ENCODE measurements around the gene PIAS1. TPM values are rescaled to one million over a fixed set of nuclear protein-coding genes. Genes with fewer than 3 reads are reported as not detected.
A peak's percentile ranks its signal among the peaks of the same experiment; 100 is the strongest.

The PIAS1 gene
- total and polyA plus RNA-seq, 2 donors (not counting 3 experiments of a cell fraction or from before 2014, with no cell fraction given), result 23.7 to 24.2 TPM

- BruUV-seq (replicated peaks), result no TSS peak
- Histone ChIP-seq H3K4me1 (ENCODE audit: control insufficient read depth, extremely low read depth, insufficient read depth, low read length) (peaks cover 15% of the 10 kb centered on the region), H3K27me3 (ENCODE audit: control insufficient read depth in 2 of 2, insufficient read depth in 2 of 2, low read length in 2 of 2) (no peaks in the 10 kb centered on the region), H3K9ac (replicated peaks; ENCODE audit: extremely low read depth, insufficient read depth, low read length) (no peak overlapping the region), H3K4me2 (ENCODE audit: insufficient read depth, low read length) (peak overlapping the region; percentile 71), H3K36me3 (ENCODE audit: control insufficient read depth in 2 of 2, extremely low read depth in 1 of 2, insufficient read depth in 2 of 2, low read length in 2 of 2) (no peaks in the 10 kb centered on the region), H3K4me3 (replicated peaks in 1 of 3; ENCODE audit: insufficient read depth in 1 of 3, low read depth in 1 of 3, low read length in 3 of 3) (peak overlapping the region in 1 of 3 experiments; percentile 15), H3K9me3 (replicated peaks; ENCODE audit: control insufficient read depth, insufficient read depth, low read length) (no peaks in the 10 kb centered on the region), H3K79me2 (ENCODE audit: control insufficient read depth, insufficient read depth, low read length) (peaks cover 6% of the 10 kb centered on the region), H4K20me1 (replicated peaks; ENCODE audit: control insufficient read depth, extremely low read depth, insufficient read depth, low read length) (no peaks in the 10 kb centered on the region), H3K27ac (ENCODE audit: insufficient read depth, low read depth, low read length) (peak overlapping the region; percentile 8), H2AFZ (ENCODE audit: low read depth, low read length) (peak overlapping the region; percentile 69), H3K9me1 (replicated peaks; ENCODE audit: control insufficient read depth, extremely low read depth, insufficient read depth, low read length) (no peaks in the 10 kb centered on the region)
- ChIA-PET POLR2A (no interaction called here), CTCF (interaction anchor here (1.7 kb wide), 1 partner anchor 12 kb away, joined by 10 read pairs; no protein-coding TSS in a partner anchor)
- DNase-seq (ENCODE audit: low read depth, low spot score) (peak; percentile 24), FAIRE-seq (peak; percentile 63)
- dilution Hi-C loops (cut with MboI; ENCODE audit: extremely low pct_ligation_motif_present, low sequenced_read_pairs), result no loop called here
- intact Hi-C loops (cut with micrococcal nuclease), result loop anchor here (2.0 kb wide), 1 partner anchor 23 kb away; the partner anchor contains the start of gene CLN6
- no peak for TF ChIP-seq FOS (IDR thresholded peaks at IDR 0.05; ENCODE audit: borderline replicate concordance, insufficient read depth, low read length)
- no peak for TF ChIP-seq JUN (IDR thresholded peaks at IDR 0.05; ENCODE audit: borderline replicate concordance, insufficient read depth, insufficient read length, low read depth)
- TF ChIP-seq EZH2 (IDR thresholded peaks at IDR 0.05; ENCODE audit: borderline replicate concordance, low read depth, low read length, severe bottlenecking), result no peak
- TF ChIP-seq, protein P1, sequence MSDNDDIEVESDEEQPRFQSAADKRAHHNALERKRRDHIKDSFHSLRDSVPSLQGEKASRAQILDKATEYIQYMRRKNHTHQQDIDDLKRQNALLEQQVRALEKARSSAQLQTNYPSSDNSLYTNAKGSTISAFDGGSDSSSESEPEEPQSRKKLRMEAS (IDR thresholded peaks at IDR 0.05; ENCODE audit: insufficient read depth, insufficient read length), result no peak
Observed at GRCh38 chr15:68205954-68206539, 151.9 kb downstream of the PIAS1 start.

- no peaks in the 10 kb centered on the region for H3K36me3 ChIP-seq (ENCODE audit: control insufficient read depth in 2 of 2, extremely low read depth in 1 of 2, insufficient read depth in 2 of 2, low read length in 2 of 2)
- no peaks in the 10 kb centered on the region for H3K9me3 ChIP-seq (replicated peaks; ENCODE audit: control insufficient read depth, insufficient read depth, low read length)
- intact Hi-C loops (cut with micrococcal nuclease), result no loop called here
- H3K27ac ChIP-seq (ENCODE audit: insufficient read depth, low read depth, low read length), result no peak overlapping the region
- CTCF ChIA-PET, result interaction anchor here (0.9 kb wide), 1 partner anchor 12 kb away, joined by 7 read pairs; no protein-coding TSS in a partner anchor
- DNase-seq (ENCODE audit: low read depth, low spot score) (no peak), FAIRE-seq (no peak)
- H3K27me3 ChIP-seq (ENCODE audit: control insufficient read depth in 2 of 2, insufficient read depth in 2 of 2, low read length in 2 of 2), result no peaks in the 10 kb centered on the region
- H3K79me2 ChIP-seq (ENCODE audit: control insufficient read depth, insufficient read depth, low read length), result peaks cover 6% of the 10 kb centered on the region
- H4K20me1 ChIP-seq (replicated peaks; ENCODE audit: control insufficient read depth, extremely low read depth, insufficient read depth, low read length), result no peaks in the 10 kb centered on the region
- TF ChIP-seq POLR2A (IDR thresholded peaks at IDR 0.05; ENCODE audit: low read depth, low read length) (no peak), GATA2 (IDR thresholded peaks at IDR 0.05; ENCODE audit: insufficient read depth, insufficient read length, low read depth, low read length) (no peak), MYC (IDR thresholded peaks at IDR 0.05; ENCODE audit: low read depth, low read length) (no peak), FOS (IDR thresholded peaks at IDR 0.05; ENCODE audit: borderline replicate concordance, insufficient read depth, low read length) (no peak), JUN (IDR thresholded peaks at IDR 0.05; ENCODE audit: borderline replicate concordance, insufficient read depth, insufficient read length, low read depth) (no peak), POLR2AphosphoS5 (IDR thresholded peaks at IDR 0.05; ENCODE audit: insufficient read depth, low read depth, low read length) (no peak), EZH2 (IDR thresholded peaks at IDR 0.05; ENCODE audit: borderline replicate concordance, low read depth, low read length, severe bottlenecking) (no peak)
- TF ChIP-seq, protein P1 (IDR thresholded peaks at IDR 0.05; ENCODE audit: insufficient read depth, insufficient read length), result no peak
- TF ChIP-seq, protein P2, sequence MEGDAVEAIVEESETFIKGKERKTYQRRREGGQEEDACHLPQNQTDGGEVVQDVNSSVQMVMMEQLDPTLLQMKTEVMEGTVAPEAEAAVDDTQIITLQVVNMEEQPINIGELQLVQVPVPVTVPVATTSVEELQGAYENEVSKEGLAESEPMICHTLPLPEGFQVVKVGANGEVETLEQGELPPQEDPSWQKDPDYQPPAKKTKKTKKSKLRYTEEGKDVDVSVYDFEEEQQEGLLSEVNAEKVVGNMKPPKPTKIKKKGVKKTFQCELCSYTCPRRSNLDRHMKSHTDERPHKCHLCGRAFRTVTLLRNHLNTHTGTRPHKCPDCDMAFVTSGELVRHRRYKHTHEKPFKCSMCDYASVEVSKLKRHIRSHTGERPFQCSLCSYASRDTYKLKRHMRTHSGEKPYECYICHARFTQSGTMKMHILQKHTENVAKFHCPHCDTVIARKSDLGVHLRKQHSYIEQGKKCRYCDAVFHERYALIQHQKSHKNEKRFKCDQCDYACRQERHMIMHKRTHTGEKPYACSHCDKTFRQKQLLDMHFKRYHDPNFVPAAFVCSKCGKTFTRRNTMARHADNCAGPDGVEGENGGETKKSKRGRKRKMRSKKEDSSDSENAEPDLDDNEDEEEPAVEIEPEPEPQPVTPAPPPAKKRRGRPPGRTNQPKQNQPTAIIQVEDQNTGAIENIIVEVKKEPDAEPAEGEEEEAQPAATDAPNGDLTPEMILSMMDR (IDR thresholded peaks at IDR 0.05; ENCODE audit: extremely low read depth in 1 of 2, insufficient read depth in 1 of 2, low read depth in 1 of 2, low read length in 2 of 2), result no peak
- H3K9me1 ChIP-seq (replicated peaks; ENCODE audit: control insufficient read depth, extremely low read depth, insufficient read depth, low read length), result no peaks in the 10 kb centered on the region
- no peak overlapping the region for H3K4me3 ChIP-seq (replicated peaks in 1 of 3; ENCODE audit: insufficient read depth in 1 of 3, low read depth in 1 of 3, low read length in 3 of 3)
- H3K4me1 ChIP-seq (ENCODE audit: control insufficient read depth, extremely low read depth, insufficient read depth, low read length), result peaks cover 15% of the 10 kb centered on the region
- no TSS peak for BruUV-seq (replicated peaks)
- dilution Hi-C loops (cut with MboI; ENCODE audit: extremely low pct_ligation_motif_present, low sequenced_read_pairs), result no loop called here
- H2AFZ ChIP-seq (ENCODE audit: low read depth, low read length), result no peak overlapping the region
- H3K4me2 ChIP-seq (ENCODE audit: insufficient read depth, low read length), result no peak overlapping the region
- POLR2A ChIA-PET, result no interaction called here
- no peak overlapping the region for H3K9ac ChIP-seq (replicated peaks; ENCODE audit: extremely low read depth, insufficient read depth, low read length)
Observed at GRCh38 chr15:68206711-68207151, 152.6 kb downstream of the PIAS1 start.

Data from endothelial cell of umbilical vein (primary cell).